ENCODE data around the gene MAD1L1.

MAD1L1 gene

DNA sequence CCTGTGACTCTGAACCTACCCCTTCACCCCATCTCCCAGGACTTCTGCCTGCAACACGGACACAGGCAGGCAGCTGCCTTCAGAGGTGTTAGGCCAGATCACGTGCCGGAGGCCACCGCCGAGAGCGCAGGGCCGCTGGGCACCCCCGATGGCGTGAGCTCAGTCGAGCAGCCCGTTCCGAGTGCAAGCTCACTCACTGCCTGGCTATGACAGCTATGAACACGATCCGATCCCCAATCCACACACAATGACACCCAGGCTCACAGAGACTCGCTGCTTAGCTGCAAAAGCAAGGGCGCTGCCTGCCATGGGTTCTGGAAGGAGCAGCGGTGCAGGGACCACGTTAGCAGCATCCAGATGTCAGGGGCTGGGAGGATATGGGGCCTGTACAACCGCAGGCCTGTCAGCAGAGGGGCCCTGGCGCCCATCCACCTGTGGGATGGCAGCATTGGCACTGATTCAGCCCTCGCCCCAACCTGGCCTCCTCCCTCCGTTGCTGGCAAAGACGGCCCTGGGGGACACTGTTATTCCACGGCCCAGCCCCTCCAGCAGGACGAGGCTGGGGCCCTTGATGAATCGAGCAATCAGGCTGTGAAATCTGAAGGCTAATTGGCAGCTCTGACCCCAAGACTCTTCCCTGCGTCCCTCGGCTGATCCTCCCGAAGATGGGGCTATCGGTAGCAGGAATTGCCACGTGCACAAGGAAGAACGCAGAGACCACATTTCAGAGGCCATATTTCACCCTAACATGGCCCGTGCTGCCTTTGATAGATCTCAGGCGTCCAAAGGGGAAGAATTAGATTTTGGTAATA is 332.6 kb downstream of the MAD1L1 start:
- no peak for DNase-seq

DNA sequence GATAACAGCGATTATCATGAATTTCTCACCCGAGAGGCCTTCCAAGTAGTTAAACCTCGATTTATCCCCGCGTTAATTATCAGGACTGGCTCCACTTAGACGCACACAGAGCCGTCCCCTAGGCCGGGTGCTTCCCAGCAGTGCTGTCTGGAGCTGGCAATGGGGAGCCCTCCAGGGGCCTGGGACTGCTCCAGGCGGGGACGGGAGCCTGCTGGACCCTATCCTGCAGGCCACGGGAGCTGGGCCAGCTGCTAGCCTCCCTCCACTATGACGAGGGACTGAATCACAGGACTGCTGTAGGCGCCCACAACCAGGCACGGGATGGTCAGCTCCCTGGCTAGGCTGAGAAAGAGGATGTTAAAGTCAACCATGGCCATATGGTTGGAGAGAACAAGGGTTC is 333.5 kb downstream of the MAD1L1 start:
- DNase-seq = no peak

DNA sequence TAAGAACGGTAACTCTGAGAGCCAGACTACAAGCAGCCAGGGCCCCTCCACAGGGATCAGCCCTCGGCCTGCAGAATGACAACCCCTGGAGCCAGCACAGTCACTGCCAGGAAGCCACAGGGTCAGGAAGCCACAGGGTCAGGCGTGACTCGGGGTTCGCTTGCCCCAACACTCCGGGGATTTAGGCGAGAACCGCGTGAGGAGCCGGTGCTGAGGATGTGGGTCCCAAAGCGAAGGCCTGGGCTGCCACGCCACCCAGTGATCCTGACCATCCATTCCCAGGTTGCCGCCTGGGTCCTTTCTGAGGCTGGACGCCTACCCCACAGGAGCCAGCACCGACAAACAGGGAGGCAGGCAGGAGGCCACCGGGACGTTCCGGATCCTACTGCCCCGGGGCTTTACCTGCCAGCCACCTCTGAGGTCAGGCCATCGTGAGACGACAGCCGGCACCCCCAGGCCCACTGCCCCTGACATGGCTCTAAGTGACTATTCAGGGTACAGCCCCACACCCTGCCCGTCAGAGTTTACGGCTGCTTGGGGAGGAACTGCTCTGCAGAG is 334.0 kb downstream of the MAD1L1 start:
- DNase-seq = no peak

DNA sequence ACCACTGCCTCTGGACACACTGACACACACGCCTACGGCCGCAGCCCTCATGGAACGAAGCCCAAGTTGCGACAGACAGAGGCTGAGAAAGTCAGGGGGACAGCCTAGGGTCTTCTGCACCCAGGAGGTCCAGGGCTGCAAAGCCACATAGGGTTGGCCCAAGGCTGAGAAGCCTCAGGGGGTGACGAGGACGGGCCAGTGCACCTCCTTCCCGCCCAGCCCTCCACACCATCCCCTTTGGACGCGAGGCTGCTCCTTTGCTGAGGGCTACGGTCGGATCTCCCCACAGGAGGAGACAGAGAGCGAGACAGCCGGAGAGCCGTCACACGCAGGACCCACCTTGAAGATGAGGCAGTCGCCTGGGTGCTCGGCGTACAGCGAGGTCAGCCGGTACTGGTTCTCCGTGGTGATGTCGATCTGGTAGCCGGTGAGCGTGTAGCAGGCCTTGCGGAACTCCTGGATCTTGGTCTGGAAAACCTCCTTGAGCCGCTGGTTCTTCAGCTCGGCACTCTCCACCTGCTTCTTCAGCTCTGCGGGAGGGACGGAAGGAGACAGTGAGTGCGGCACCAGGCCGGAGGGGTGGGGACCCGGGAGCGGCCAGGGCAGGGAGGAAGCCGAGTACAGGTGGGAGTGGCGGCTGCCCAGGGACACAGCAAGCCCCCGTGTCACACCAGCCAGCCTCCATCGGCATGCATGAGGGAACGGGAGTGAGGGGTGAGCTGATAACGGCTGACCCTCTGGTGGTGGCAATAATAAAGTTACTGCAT is 334.7 kb downstream of the MAD1L1 start:
- no peak for DNase-seq

DNA sequence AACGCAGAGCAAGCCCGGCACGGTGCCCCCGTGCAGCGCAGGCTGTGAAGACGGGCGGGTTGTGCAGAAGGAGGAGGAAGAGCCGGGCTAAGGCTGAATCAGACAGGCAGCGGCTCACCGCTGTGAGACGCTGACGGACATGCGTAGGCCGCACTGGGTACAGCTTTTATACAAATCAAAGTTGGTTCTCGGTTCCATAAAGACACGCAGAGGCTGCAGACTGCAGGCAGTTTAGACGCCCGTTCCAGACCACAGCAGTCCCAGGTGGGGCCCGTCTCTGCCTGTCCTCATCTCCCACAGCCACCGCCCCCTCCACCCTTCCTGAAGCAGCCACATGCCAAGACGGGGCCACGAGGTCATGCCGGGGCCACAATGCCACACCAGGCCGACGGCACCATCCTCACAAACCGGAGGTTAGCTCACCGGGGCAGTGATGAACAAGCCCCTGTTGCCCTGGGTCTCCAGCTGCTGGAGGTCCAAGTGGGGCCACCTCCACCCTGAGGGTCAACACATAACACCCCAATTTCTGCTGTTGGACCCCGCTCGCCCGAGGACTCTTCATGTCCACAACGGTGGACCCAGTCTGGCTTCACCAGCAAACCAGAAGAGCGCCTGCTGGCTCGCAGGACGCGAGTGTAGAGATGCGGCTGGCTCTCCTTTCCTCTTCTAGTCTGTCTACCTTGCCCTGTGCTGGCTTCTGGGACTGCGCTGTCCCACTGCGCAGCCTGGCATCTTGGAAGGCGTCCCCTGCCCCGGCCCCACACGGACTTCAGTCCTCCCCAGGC is 335.5 kb downstream of the MAD1L1 start:
- no peak for DNase-seq

DNA sequence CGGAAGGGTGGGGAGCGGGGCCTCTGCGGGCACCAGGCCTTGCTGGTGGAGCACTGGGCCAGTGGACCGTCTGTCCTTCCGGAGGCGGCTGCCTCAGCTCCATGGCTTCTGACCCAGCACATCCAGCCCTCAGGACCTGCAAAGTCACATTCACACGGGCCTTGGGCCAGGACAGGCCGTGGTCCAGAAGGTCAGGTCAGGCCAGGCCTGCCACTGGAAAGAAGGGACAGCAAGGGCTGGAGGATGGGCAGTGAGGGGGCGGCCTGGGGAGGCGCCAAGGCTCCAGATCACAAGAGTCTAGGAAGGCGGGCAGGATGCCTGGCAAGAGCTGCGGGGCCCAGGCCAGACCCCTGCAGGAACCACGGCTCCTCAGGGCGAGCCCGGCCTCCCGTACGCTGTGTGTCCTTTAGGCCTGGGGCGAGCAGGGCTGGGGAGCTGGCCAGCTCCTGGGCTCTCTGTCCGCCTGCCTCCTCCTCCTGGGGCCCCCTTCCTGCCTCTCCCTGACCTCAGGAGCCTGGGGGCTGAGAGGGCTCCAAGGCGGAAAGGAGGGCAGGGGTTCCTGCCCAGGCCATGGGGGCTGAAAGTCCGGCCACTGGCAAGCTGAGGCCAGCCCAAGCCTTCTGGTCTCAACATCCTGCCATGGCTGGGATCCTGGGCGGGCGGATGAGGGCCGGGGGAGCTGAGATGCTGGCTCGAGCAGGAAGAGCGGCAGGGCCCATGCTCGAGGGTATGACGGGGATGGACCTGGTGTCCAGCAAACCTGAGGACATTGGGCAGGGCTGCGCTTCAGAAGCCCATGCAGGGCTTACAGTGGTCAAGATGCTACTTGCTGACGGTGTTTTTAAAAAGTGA is 336.9 kb downstream of the MAD1L1 start:
- no peak for DNase-seq

DNA sequence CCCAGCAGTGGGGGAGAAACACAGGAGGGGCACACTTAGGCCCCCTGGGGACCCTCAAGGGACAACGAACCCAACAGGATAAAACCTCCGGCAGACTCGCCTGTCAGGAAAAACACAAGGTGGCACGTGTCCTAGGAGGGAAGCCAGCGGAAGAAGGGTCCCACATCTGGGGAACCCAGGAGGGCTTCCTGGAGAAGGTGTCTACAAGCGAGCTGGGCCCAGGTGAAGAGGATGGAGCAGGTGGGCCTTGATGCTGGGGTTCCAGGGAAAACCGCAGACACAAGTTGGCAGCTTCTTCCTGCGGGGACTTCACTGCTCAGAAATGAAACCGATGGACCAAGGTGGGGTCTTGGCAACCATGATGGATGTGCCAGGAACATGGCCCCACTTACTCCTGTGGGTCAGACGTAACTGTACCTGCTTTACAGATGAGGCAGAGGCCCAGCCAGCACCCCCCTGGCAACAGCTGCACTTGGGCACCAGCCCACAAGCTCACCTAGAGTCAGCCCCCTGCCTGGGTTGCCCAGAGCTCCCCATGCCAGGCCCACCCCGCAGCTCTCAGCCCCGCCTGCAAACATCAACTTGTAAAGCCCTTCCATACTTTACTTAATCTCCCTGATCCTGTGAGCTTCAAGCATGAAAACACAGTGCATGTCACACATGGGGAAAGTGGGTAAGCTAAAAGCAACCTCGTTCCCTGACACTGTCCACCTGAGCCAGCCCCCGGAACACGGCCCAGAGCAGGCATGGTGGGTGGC is 337.7 kb downstream of the MAD1L1 start:
- DNase-seq = no peak

DNA sequence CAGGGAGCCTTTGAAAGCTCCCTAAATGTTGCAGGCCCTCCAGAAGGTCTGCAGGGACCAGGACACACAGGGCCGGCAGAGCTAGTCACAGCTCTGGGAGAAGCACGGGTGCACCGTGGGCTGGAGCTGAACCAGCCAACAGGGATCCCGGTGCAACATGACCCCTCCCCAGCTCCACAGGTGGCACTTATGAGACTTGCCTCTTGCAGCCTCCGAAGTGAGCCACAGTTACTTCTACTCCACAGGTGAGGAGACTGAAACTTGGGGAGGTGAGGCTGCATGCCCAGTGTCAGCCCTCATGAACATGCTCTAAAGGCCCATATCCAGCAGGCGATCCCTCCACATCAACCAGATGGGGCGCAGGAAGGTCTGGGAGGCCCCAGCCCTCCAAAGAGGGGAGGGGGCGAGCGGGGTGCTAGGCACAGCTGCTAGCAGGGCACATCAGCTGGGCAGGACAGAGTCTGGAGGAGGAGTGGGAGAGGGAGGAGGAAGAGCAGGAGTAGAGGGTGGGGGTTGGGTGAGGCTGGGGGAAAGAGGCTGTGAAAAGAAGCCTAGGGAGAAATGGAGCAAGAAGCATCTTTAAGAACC is 338.3 kb downstream of the MAD1L1 start:
- no peak for DNase-seq

DNA sequence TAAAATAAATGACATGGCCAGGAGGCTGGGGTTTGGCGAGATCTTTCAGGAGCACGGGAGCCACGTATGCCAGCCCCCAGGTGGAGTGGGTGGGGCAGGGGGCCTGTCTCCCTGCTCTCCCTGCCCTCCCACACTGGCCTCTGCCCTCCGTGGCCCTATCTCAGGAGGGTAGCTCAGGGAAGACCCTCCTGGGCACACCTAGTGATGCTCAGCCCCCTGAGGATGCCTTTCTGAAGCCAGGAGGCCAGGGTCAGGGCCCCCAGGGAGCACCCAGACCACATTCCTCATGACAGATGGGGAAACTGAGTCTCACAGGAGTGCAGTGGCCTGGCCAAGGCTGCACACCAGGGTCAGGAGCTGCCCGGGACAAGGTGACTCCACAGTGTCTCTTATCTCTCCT is 339.3 kb downstream of the MAD1L1 start:
- DNase-seq = no peak

DNA sequence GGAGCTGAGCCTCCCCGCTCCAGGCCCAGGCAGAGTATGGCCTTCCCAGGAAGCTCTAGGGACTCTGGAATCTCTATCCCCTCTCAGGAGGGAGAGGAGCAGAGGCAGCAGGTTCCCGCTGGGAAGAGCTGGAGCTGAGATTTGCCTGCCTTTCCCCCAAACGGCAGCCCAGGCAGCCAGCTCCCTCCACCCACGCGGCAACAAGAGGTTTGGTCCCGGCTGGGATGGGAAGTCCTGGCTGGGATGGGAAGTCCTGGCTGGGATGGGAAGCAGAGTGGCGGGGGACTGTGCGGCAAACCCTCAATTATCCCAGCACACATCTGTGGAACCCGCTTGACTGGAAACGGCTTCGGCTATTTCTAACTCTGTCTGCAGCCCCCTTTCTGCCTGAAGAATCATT is 339.7 kb downstream of the MAD1L1 start:
- no peak for DNase-seq

DNA sequence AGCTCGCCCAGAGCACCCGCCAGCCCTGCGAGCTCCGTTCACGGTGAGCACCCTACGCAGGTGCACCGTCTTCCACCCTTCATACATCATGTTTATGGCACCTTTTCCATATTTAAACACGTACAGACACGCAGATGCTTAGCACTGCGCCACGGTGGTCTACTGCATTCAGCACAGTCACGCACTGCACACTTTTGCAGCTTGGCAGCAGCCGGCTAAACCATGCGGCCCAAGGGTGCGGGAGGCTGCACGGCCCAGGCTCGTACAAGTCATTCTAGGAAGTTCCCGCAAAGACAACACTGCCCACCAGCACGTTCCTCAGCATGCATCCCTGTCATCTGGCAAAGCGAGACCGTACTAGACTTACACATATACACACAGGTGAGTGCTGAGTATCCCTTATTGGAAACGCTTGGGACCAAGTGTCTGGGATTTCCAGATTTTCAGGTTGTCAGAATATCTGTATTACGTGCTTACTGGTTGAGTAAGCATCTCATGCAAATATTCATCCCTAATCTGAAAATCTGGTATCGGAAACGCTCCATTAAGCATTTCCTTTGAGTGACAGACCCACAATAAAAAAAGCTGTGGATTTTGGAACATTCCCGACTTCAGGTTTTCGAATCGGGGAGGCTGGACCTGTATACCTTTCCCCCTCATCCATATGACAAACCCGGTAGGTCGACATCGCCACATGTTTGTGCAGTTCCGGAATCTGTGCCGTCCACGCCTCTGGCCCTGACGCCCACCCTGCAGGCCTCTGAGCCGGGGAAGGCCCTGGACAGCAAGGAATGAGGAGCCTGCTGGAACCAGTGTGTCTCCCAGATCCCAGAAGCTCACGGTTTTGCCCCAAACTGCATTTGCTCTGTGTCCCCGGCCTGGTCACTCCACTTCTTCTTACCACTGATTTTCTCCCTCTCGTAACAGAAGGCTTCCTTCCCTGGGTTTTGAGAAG is 340.5 kb downstream of the MAD1L1 start:
- no peak for DNase-seq

DNA sequence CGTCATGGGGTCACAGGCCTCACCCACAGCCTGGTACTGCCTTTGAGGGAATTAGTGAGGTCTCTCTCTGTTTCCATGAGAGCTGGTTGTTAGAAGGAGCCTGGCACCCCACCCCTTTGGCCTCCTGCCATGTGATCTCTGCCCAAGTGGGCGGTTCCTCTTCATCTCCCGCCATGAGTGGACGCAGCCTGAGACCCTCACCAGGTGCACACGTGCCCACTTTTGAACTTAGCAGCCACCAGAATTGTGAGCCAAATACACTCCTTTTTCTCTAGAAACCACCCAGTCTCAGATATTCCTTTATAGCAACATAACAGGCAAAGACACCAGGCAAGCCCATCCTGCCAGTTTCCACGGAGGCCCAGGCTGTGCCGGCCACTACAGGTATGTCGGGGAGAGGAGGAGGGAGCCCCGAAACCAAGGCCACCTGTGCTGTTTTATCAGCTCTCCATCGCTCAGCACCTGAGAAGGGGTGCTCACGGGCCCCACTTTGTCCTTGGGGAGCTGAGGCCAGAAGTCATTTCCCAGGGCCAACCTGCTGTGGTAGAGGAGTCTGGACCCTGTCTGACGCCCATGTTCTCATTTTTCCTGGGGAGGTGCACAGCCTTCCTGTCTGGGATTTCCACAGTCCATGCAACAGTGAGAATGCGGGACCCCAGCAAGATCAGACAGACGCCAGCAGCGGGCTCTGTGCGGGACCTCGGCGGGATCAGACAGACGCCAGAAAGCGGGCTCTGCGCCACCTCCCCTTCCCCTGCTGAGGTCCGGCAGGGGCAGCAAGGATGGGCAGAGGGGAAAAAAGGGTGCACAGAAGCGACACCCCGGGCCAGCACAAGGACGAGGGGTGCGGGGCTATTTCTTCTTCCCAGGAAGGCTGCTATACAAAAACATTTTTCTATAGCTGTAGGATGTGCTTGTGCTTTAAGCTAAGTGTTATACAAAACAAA is 342.2 kb downstream of the MAD1L1 start:
- DNase-seq = no peak

DNA sequence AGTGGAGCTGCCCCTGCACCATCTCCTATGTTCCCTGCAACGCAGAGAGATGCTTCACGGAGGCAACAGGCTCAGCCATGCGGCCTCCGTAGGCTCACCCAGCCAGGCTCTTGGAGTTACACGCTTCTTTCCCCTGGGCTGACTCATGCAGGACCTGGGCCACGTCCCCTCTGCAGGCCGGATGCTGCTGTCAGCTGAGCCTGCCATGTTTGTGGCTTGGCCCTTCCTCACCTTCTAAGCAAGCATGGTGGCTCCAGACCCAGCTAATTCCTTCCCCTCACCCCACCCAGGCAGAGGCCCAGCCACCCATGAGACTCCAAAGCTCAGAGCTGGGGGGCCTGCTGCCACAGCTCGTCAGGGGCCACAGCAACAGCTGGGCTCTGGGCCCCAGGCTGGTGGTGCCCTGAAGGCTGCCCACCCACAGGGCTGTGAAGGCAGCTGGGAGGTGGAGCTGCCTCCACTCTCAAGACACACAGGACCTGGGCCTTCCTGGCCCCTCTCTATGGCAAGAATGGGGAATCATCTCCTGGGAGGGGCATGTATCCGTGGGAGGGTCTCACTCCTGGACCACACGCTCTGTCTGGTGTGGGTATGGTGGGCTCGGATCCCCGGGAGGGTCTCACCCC is 343.1 kb downstream of the MAD1L1 start:
- peak; percentile 35 for DNase-seq

DNA sequence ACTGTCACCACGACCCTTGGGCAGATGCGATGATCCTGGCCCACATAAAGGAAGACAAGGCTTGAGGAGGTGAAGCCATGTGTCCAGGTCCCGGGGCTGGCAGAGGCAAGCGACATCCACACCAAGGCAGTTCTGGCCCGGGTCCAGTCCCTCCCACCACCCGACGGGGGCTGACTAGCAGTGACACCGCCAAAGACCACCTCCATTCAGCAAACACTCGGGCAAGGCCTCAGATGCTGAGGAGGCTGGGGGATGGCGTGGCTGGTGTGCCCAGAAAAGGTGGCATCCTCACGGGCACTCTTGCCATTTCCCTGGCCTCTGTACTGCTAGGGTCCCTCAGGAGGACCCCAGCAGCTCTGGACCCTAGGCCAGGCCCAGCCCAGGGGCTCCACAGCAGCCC is 343.7 kb downstream of the MAD1L1 start:
- DNase-seq = no peak

DNA sequence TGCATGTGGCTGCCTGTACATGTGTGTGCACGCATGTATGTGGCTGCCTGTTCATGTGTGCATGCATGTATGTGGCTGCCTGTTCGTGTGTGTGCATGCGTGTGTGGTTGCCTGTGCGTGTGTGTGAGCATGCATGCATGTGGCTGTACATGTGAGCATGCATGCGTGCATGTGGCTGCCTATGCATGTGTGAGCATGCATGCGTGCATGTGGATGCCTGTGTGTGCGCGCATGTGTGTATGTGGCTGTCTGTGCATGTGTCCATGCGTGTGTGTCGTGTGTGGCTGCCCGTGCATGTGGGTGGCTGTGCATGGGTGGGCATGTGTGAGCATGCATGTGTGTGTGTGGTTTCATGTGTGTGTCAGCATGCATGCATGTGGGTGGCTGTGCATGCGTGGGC is 344.3 kb downstream of the MAD1L1 start:
- no peak for DNase-seq

DNA sequence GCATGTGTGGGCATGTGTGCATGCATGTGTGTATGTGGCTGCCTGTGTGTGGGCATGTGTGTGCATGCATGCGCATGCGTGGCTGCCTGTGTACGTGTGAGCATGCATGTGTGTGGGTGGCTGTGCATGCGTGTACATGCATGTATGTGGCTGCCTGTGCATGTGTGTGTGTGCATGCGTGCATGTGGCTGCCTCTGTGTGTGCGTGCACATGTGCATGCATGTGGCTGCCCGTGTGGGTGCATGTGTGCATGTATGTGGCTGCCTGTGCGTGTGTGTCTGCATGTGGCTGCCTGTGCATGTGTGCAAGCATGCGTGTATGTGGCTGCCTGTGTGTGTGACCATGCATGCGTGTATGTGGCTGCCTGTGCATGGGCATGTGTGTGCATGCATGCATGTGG is 345.5 kb downstream of the MAD1L1 start:
- DNase-seq = no peak

DNA sequence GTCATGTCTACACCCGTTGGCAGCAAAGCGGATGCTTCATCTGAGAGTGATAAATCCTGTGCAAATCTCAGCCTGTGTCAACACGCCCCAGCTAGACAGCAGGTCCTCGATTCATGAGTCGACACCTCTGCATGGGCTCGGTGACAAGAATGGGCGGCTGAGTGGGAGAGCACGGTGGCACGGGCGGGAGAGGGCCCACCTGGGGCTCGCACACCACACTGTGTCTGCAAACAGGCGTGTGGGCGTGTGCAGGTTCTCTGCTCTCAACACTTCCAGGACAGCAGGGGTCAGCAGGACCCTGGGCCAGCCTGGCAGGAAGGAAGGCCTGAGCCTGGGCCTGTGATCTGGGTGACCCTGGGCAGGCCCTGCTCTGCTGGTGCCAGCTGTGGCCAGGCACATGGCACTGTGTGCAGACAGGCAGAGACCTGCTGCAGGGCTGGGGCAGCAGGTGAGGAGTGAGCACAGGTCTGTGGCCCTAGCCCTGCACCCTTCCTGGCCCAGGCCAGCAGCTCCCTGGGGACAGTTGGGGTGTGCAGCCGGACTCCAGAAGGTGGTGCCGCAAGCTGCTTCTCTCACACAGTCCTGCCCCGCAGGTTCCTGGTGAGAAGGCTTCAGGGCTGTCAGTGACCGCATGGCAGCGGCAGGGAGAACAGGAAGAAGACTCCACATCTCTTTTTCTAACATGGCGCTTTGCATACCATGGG is 346.2 kb downstream of the MAD1L1 start:
- no peak for DNase-seq

Data from activated gamma-delta T cell treated with Interleukin-2 at 50 U/mL for 16 hours (primary cell).